GM21528 (cell line): ENCODE results near the gene ACAD11.
A peak's percentile ranks its signal among the peaks of the same experiment; 100 is the strongest.
"Not testable (repeated sequence)": the region's sequence is repeated elsewhere in the genome, so short reads cannot be mapped to it uniquely, and the experiment has no call there.

Experiments
- ATAC-seq: cut with Tn5 transposase; IDR thresholded peaks from one replicate; pipeline ENCODE4 v1.9.1; 2021; ENCODE audit warnings: mild to moderate bottlenecking, moderate library complexity; ENCODE audit not compliant: unreplicated experiment, low FRiP score

The ACAD11 gene

DNA sequence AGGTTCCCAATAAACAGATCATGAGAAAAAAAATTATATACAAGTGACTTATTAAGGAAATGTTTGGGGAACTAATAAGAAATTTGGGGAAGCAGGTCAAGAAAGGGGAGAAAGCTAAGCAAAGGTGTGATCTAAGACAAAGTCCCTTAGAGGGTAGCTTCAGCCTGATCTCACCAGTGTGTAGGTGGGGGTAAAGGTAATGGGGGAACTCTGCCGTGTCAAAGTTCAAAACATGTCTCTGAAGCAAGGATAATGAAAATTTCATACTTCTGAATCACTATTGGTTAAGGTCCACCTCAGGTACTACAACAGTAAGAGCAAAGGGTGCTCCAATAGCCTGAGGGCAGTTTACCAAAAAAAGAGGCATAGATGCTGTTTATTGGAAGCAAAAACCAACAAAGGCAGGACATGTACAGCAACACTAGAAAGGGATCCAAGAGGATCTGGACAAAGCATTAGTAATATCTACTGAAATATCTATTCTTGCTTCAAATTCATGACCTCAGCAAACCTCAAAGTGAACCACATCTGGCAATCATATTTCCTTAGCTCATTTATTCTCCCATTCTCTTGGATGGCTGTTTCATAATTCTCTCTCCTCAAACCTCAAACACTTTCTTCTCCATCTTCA is 6.9 kb downstream of the ACAD11 start:
- ATAC-seq: no peak

DNA sequence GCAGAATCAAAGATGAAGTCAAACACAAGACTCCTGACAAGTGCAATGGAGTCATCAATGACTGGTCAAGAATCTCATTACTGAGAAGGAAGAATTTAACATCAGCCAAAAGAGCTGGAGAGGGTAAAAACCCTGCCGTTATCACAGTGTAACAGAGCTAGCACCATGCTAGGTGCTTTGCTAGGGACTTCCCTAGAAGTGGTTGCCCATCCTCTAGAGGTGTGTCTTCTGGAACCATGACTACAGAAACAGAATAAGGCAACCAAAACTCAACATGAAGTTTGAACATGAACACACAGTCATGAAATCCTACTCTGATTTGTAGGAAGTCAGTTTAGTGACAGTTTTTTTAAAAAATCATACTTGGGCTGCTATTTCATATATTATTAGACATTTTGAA is 9.5 kb downstream of the ACAD11 start:
- ATAC-seq: no peak

DNA sequence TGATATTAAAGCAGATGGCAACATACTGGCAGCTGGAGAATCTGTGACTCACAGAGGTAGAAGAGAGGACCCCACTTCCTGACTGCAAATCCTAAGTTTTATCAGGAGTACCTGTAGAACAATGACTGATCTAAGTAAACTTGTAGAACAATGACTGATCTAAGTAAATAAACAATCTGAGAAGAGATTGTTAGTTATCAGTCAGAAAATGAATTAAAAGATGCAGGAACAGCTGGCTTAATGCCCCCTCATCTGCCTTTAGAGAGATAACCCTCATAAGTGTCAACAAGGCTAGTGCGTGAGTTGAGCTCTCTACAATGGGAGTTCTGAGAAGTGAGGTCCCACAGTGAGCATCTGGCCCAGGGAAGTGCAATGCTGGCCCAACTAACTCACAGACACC is 14.6 kb downstream of the ACAD11 start:
- no peak for ATAC-seq

DNA sequence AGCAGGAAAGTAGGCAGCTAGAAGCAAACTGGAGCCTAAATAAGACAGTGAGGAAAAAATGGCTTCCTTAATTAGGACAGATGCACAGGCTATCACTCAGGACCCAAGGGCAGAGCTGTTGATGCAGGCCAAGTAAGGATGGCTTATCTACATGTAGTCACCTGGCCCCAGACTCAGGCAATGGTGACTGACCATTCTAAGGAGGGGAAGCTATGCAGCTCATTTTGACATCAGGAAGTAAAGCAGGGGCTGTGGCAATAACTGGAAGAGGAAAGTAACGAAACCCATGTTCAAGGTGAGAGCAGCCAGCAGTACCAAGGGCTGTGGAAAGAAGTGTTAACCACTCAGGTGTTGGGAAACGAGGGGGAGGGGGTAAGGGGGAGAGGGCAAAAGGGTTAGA is 16.2 kb downstream of the ACAD11 start:
- ATAC-seq: no peak

DNA sequence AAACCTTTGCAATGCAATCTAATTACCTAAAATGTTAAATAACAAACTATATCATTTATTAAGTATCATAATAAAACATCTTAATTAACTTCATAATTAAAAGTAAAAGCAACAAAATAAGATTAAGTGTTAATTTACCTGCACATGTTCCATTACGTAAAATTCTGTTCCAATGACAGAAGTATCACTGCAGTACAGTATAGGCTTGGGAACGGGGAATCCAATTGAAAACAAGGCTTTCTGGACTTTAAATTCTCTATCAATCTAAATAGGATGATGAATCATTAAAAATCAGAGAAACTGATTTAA is 17.1 kb downstream of the ACAD11 start:
- ATAC-seq: no peak

DNA sequence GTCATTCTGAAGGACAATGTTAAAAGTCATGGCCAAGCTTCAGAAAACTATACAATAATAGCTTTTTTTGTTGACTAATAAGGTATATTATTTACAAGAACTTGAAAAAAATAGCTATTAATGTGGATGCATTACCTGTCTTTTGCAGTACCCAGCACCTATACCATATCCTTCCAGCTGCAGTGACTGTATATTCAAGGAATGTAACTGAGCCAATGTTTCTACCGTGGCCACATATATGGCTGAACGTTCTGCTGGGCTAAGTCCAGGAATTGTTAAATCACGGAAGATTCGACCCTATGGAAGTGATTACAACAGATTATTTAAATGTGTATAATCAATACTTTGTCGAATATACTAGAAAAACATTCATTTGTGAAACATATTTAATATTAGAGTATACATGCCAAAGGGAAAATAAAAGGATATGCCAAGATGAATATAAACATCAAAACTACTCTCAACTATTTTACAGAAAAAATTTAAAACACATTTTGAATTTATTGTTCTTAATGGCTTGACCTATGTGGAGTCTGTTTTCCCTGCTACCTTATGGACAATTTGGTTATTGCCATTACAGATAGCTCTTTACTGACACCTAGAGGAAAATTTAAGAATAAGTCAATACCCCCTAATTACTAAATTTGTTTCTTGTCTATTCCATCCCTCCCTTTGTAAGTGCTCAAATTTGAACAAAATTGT is 17.6 kb downstream of the ACAD11 start:
- peak; percentile 60 for ATAC-seq

DNA sequence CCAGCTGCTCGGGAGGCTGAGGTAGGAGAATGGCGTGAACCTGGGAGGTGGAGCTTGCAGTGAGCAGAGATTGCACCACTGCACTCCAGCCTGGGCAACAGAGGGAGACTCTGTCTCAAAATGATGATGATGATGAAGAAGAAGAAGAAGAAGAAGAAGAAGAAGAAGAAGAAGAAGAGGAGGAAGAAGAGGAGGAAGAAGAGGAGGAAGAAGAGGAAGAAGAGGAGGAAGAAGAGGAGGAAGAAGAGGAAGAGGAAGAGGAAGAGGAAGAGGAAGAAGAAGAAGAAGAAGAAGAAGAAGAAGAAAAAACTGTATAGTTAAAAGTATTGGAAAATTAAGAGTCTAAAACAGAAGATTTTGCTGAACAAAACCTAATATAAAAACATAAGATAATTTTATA is 18.2 kb downstream of the ACAD11 start:
- ATAC-seq: not testable (repeated sequence)

DNA sequence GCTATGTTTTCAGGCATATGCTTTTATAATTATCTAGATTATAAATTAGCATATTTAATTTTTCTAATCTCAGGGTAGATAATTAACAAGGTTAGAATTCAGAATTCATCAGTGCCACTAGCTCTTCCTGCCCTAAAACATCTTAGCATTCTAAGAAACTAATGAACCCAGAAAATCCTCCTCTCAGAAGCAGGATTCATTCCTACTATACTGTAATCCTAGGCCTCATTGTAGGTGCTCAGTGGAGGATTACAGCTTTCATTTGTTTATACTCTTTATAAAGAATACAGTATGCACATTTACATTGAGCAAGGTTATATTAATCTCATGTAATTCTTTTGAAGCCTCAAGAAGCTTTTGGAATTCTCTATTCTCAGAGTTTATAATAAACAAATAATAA is 20.9 kb downstream of the ACAD11 start:
- no peak for ATAC-seq

DNA sequence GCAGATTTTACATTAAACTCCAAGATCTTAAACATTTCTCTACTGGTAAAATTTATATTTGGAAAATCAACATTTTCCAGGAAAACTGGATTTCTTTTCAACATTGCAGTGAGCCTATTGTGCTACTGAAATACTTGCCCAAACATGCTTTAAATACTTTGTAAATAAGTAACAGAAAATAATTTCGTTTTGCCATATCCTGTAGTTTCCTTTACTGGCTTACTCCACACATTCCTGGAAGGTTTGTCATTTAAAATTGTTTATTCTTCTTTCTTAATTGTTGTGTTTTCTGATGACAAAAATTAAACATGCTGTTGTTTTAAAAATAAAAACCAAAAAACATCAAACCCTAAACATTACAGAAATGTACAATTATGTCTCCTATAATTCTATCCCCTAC is 22.0 kb downstream of the ACAD11 start:
- ATAC-seq: no peak

DNA sequence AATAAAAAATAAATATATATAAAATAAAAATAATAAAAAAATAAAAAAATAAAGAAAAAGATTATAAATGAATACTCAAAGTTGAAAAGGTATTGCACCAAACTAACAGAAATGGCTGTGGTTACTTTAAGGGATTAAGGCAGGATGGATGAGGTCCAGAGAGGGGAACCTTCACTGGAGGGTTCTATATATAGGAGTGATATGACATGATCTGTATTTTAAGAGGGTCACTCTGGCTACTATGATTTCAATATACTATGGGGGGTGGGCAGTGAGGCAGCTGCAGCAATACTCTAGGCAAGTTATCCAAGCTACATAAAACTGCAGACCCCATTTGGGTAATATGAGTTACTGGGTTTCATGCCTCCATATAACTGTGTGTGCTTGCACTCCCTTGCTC is 24.6 kb downstream of the ACAD11 start:
- no peak for ATAC-seq

DNA sequence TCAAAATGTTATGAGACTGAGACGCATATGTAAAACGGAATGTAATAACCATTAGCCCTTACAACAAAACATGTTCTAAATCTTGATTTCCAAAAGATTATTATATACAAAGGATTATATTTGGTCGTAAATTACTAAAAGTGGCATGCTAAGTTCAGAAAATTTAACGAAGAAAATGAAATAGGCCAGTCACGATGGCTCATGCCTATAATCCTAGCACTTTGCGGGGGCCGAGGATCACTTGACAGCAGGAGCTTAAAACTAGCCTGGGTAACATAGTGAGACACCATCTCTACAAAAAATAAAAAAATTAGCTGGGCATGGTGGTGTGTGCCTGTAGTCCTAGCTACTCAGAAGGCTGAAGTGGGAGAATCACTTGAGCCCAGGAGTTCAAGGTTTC is 29.0 kb downstream of the ACAD11 start:
- no peak for ATAC-seq

DNA sequence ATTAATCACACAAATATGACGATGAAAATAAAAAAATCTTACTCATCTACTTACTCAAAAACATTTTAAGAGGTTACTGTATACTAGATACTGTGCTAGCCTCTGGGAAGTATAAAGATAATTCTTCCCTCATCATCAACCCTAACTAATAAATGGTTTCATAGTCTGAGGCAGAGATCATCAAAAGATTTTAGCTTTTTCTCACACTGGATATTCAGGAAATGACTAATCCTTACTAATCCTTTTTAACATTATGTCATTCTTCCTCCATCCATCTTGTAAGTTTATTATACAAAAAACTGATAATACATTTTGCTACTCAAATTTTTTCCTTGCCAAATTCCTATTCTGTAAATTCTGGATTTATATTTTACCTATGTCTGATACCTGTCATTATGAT is 29.7 kb downstream of the ACAD11 start:
- ATAC-seq: no peak

DNA sequence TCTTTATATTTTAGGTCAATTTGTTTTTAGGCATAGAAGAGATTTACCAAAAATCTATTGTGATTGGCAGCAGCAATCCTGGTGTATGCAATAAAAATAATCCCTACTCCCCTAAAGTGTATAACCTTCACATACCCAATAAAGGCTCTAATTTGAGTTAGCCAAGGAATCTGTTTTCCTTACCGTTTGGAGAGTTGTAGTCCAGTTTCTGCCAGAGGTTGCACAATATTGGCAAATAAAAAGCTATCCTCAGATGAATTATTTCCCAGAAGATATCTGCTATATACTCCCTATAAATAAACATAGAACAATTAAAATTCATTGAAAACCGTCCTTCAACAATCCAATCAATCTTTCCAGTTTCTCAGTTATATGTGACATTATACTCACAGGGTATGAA is 31.5 kb downstream of the ACAD11 start:
- no peak for ATAC-seq

DNA sequence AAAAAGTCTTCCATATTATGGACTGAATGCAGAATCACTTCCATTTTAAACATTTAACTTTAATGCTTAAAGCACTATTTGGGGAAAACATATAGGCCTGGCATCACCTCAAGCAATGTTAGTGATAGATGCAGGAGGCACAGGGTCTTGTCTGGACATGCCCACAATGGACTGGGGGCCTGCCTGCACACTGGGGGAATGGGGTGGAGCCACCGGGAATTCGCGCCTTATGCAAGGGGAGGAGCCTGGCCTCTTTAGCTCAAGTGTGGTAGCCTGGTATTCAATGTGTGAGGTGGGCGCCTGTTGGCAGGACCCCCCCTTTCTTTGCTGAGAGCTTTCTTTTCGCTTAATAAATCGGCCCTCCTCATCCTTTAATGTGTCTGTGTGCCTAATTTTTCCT is 32.7 kb downstream of the ACAD11 start:
- ATAC-seq: no peak

DNA sequence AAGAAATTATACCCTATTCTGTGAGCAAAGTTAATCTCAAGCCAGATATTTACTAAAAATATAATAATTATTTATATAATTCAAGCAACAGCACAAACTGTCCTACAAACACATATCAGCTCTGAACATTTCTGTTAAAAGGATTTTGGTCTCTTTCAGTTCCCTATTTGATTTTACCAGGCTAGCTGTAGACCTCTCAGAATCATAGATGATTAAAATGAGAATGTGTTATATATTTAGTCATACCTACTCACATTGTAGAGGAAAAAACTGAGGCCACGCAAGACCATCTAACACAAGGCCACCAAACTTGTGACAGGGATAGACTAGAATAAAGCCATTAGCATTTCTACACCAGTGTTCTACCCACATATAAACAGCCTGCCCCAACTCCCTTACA is 34.0 kb downstream of the ACAD11 start:
- ATAC-seq: no peak

DNA sequence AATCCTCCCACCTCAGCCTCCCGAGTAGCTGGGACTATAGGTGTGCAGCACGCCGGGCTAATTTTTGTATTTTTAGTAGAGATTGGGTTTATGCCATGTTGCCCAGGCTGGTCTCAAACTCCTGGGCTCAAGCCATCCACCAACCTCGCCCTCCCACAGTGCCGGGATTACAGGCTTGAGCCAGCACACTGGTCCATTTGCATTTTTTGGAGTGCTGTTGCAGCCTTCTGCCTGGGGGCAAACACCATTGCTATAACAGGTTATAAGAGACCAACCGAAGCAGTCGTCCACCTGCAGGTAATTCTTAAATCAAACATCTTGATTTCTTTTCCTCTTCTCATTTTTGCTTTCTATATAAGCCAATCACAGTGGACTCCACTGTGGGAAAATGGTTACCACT is 34.8 kb downstream of the ACAD11 start:
- no peak for ATAC-seq

DNA sequence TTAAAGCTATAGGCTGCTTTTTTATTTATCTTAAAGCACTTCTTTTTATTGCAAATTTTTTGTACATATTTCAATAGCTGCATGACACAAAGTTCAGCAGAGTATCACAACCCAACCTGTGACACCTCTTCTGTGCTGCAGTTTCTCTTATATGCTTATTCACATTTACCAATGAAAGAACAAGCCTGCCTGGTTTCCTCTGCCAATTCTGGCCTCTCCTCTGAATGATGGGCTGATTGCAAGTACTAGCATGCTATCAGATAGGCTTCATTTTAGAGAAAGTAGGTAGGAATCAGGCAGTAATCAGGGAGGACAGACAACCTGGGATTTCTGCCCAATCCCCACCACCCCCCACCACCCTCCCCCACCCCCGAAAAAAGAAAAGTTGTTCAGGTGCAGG is 36.0 kb downstream of the ACAD11 start:
- no peak for ATAC-seq

DNA sequence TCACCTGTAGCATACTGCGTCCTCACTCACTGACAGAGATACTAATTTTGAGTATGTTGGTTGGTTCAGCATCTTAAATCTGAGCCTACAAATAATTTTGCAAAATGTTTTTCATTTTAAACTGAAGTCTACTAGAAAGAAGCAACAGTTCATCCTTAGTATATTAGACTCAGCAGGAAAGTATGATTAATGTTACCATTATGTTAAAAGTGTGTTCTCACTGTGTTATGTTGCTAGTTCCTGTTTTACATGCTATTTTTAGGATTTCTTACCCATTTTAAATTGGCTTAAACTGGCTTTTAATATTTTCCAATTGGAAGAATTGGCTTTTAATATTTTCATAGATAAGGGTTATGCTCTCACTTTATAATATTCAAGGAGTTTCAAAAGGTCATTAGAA is 36.8 kb downstream of the ACAD11 start:
- ATAC-seq: no peak

DNA sequence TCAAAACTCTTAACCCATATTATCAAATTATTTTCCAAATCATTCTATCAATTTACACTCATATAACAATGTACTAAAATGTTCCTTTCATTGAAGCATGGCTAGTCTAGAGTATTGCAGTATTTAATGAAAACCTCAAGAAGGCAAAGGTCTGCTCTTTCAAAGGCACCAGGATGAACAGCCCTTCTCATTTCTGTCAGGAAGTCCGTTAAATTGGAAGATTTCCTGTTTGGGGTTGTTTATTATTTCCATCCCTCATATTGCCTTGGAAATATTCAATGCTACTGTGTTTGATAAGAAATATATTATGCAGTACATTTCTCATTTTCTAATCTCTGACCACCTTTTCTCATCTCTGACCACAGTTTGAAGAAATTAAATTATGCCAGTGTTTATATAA is 37.5 kb downstream of the ACAD11 start:
- no peak for ATAC-seq

DNA sequence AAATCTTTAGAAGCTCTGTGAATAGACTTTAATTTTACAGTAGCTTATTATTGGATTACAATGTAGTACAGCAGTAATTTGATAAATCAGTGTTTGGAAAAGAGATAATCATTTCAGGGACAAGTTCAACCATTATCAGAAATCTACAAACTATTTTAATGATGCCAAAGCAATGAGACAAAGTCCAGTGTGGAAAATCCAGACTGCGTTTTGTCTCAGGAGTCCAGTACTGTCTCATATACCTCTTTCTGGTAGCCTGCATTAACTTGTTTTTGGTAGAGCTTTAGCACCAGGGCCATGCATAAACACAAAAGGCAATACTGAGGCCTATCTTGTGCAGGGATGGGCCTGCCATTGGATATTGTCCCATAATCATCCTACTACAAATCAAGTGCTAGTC is 42.8 kb downstream of the ACAD11 start:
- ATAC-seq: no peak

DNA sequence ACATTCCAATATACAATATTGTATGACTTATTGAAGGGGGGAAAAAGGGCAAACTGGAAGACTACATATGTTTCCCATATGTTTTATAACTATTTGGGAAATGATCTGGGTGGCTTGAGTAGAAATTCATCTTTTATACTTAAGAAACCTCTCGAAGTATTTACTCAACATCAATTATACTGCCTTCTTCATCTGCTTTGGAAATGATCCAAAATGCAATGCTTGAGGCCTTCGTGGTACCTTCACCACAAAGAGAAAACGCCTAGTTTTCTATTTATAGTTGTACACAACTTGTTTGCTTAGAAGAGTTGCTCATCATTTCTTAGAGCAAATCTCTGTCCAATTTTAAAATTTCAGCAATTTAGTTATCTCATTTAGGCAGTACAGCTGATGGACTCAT is 43.7 kb downstream of the ACAD11 start:
- no peak for ATAC-seq

DNA sequence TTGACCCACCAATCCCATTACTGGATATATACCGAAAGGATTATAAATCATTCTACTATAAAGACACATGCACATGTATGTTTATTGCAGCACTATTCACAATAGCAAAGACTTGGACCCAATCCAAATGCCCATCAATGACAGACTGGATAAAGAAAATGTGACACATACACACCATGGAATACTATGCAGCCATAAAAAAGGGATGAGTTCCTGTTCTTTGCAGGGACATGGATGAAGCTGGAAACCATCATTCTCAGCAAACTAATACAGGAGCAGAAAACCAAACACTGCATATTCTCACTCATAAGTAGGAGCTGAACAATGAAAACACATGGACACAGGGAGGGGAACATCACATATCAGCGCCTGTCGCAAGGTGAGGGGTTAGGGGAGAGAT is 44.3 kb downstream of the ACAD11 start:
- not testable (repeated sequence) for ATAC-seq

DNA sequence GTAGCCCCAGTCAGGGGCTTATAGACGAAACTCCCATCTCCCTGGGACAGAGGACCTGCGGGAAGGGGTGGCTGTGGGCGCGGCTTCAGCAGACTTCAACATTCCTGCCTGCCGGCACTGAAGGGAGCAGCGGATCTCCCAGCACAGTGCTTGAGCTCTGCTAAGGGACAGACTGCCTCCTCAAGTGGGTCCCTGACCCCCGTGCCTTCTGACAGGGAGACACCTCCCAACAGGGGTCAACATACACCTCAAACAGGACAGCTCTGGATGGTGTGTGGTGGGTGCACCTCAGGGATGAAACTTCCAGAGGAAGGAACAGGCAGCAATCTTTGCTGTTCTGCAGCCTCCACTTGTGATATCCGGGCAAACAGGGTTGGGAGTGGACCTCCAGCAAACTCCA is 53.0 kb downstream of the ACAD11 start:
- ATAC-seq: not testable (repeated sequence)
